Bladder microvascular endothelial cell (primary cell): ENCODE data around the gene HS3ST6. TPM values are rescaled to one million over a fixed set of nuclear protein-coding genes. Genes with fewer than 3 reads are reported as not detected.

Experiments
- total RNA-seq: library from RNA; depleted of rRNA; stranded (reverse); fragments of >200 nt; gene quantifications from 2 replicates; pipeline ENCODE4 v1.2.3, GENCODE V29; 2014

HS3ST6 gene
- total RNA-seq = not detected in 2 replicates

GRCh38 chr16:1918351-1919326 lies at the start of gene HS3ST6:
TSS of gene HS3ST6 (minus strand) at chr16:1918415. CDS start at chr16:1918323, 92 bp downstream.

GRCh38 chr16:1966460-1966859 lies 48.2 kb upstream of the HS3ST6 start, which contains the start of gene RNF151:
TSS of gene RNF151 (plus strand) at chr16:1966856. CDS start at chr16:1966882, 26 bp downstream.

GRCh38 chr16:1964506-1965395 lies 46.5 kb upstream of the HS3ST6 start, which contains the start of gene RPS2:
TSS of gene RPS2 (minus strand) at chr16:1964826. CDS start at chr16:1964625, 201 bp downstream.

GRCh38 chr16:1959269-1960039 lies 41.2 kb upstream of the HS3ST6 start, which contains the start of gene NDUFB10:
TSS of gene NDUFB10 (plus strand) at chr16:1959538. CDS start at chr16:1959625, 87 bp downstream.

GRCh38 chr16:1942810-1943726 lies 24.9 kb upstream of the HS3ST6 start, which contains the start of gene MSRB1:
TSS of gene MSRB1 (minus strand) at chr16:1943199. CDS start at chr16:1943156, 43 bp downstream.

GRCh38 chr16:1871974-1872635 lies 46.1 kb downstream of the HS3ST6 start, which contains the start of gene MEIOB:
TSS of gene MEIOB (minus strand) at chr16:1872164. CDS start at chr16:1868175, 3,989 bp downstream.

Other genes starting within 250 kb of the HS3ST6 start
- 31.1 and 64.1 TPM in 2 replicates for gene JPT2, start 240.1 kb downstream of the HS3ST6 start, total RNA-seq
- 21.9 and 50.8 TPM in 2 replicates for gene MAPK8IP3, start 212.2 kb downstream of the HS3ST6 start, total RNA-seq
- gene NME3, start 146.9 kb downstream of the HS3ST6 start, total RNA-seq = 39.3 and 51.6 TPM in 2 replicates
- 3.7 and 9.2 TPM in 2 replicates for gene EME2, start 145.6 kb downstream of the HS3ST6 start, total RNA-seq
- gene MRPS34, start 145.3 kb downstream of the HS3ST6 start, total RNA-seq = 68.8 and 72.9 TPM in 2 replicates
- gene SPSB3, start 135.8 kb downstream of the HS3ST6 start, total RNA-seq = 45.2 and 60.4 TPM in 2 replicates
- 67.3 and 75.4 TPM in 2 replicates for gene NUBP2, start 135.5 kb downstream of the HS3ST6 start, total RNA-seq
- under 0.01 TPM in 1 of 2 replicates, not detected in the other for gene IGFALS, start 124.7 kb downstream of the HS3ST6 start, total RNA-seq
- gene HAGH, start 91.6 kb downstream of the HS3ST6 start, total RNA-seq = 70.3 and 94.3 TPM in 2 replicates
- 70.3 and 124 TPM in 2 replicates for gene FAHD1, start 91.2 kb downstream of the HS3ST6 start, total RNA-seq
- not detected in 2 replicates for gene MEIOB, start 46.3 kb downstream of the HS3ST6 start, total RNA-seq
- gene MSRB1, start 24.8 kb upstream of the HS3ST6 start, total RNA-seq = 6.5 and 8.7 TPM in 2 replicates
- not detected in 2 replicates for gene RPL3L, start 36.3 kb upstream of the HS3ST6 start, total RNA-seq
- 133 and 143 TPM in 2 replicates for gene NDUFB10, start 41.1 kb upstream of the HS3ST6 start, total RNA-seq
- 1,957 and 2,987 TPM in 2 replicates for gene RPS2, start 46.4 kb upstream of the HS3ST6 start, total RNA-seq
- gene RNF151, start 48.4 kb upstream of the HS3ST6 start, total RNA-seq = not detected in 2 replicates
- gene TBL3, start 53.6 kb upstream of the HS3ST6 start, total RNA-seq = 33.7 and 61.0 TPM in 2 replicates
- gene NOXO1, start 63.1 kb upstream of the HS3ST6 start, total RNA-seq = 0.13 and 0.16 TPM in 2 replicates
- gene GFER, start 65.8 kb upstream of the HS3ST6 start, total RNA-seq = 11.1 and 12.3 TPM in 2 replicates
- gene SYNGR3, start 71.6 kb upstream of the HS3ST6 start, total RNA-seq = 0.65 and 2.8 TPM in 2 replicates
- 11.2 and 24.5 TPM in 2 replicates for gene ZNF598, start 91.4 kb upstream of the HS3ST6 start, total RNA-seq
- 0.16 TPM in 1 of 2 replicates, not detected in the other for gene NPW, start 101.4 kb upstream of the HS3ST6 start, total RNA-seq
- gene NHERF2, start 108.5 kb upstream of the HS3ST6 start, total RNA-seq = 52.4 and 55.7 TPM in 2 replicates
- gene NTHL1, start 129.4 kb upstream of the HS3ST6 start, total RNA-seq = 23.5 and 61.5 TPM in 2 replicates
- gene TSC2, start 129.6 kb upstream of the HS3ST6 start, total RNA-seq = 32.4 and 79.5 TPM in 2 replicates
- gene PKD1, start 217.5 kb upstream of the HS3ST6 start, total RNA-seq = 36.4 and 82.1 TPM in 2 replicates
- 0.49 and 0.88 TPM in 2 replicates for gene RAB26, start 230.2 kb upstream of the HS3ST6 start, total RNA-seq
- gene TRAF7, start 237.4 kb upstream of the HS3ST6 start, total RNA-seq = 59.9 and 113 TPM in 2 replicates